ENCODE measurements around the gene WBP1.

Gene WBP1

GRCh38 chr2:74417197-74417596, 41.0 kb upstream of the WBP1 start:
- no peak overlapping the region for H3K27ac ChIP-seq
- TF ChIP-seq ZFX (IDR thresholded peaks at IDR 0.05; ENCODE audit: borderline replicate concordance), result no peak
- TF ChIP-seq CTCF (IDR thresholded peaks at IDR 0.05), result no peak

- TF ChIP-seq ZFX (IDR thresholded peaks at IDR 0.05; ENCODE audit: borderline replicate concordance) (no peak), CTCF (IDR thresholded peaks at IDR 0.05) (no peak)
- H3K27ac ChIP-seq, result no peak overlapping the region
Measured at GRCh38 chr2:74417763-74418162, 40.5 kb upstream of the WBP1 start.

- no peak overlapping the region for H3K27ac ChIP-seq
- TF ChIP-seq ZFX (IDR thresholded peaks at IDR 0.05; ENCODE audit: borderline replicate concordance) (no peak), CTCF (IDR thresholded peaks at IDR 0.05) (no peak)
Measured at GRCh38 chr2:74418312-74418711, 39.9 kb upstream of the WBP1 start.

GRCh38 chr2:74419345-74419744, 38.9 kb upstream of the WBP1 start:
- TF ChIP-seq CTCF (IDR thresholded peaks at IDR 0.05) (no peak), ZFX (IDR thresholded peaks at IDR 0.05; ENCODE audit: borderline replicate concordance) (no peak)
- no peak overlapping the region for H3K27ac ChIP-seq

- TF ChIP-seq CTCF (IDR thresholded peaks at IDR 0.05), result no peak
- no peak for TF ChIP-seq ZFX (IDR thresholded peaks at IDR 0.05; ENCODE audit: borderline replicate concordance)
- H3K27ac ChIP-seq, result no peak overlapping the region
Measured at GRCh38 chr2:74420006-74420405, 38.2 kb upstream of the WBP1 start.

- peak overlapping the region; percentile 78 for H3K27ac ChIP-seq
Measured at GRCh38 chr2:74420443-74421103, 37.7 kb upstream of the WBP1 start.

GRCh38 chr2:74421221-74421870, 36.9 kb upstream of the WBP1 start, which contains the start of the genes C2orf81 and WDR54:
Gene C2orf81 (minus strand): TSS chr2:74421619. CDS start chr2:74421560, 59 bp downstream.
Gene WDR54 (plus strand): TSS chr2:74421730. CDS start chr2:74422154, 424 bp downstream.
- no peak for TF ChIP-seq ZFX (IDR thresholded peaks at IDR 0.05; ENCODE audit: borderline replicate concordance)
- TF ChIP-seq CTCF (IDR thresholded peaks at IDR 0.05), result no peak
- H3K27ac ChIP-seq, result peak within 1 kb of the TSS; percentile 78

Measured in 22Rv1 (cell line).